ENCODE measurements around the gene OR1F1. TPM values are rescaled to one million over a fixed set of nuclear protein-coding genes. Genes with fewer than 3 reads are reported as not detected.

OR1F1 gene
- total and polyA plus RNA-seq, 2 of the 8 experiments (the other 6 are each of a cell fraction or from before 2014, with no cell fraction given): 0.52 to 1.2 TPM

DNA sequence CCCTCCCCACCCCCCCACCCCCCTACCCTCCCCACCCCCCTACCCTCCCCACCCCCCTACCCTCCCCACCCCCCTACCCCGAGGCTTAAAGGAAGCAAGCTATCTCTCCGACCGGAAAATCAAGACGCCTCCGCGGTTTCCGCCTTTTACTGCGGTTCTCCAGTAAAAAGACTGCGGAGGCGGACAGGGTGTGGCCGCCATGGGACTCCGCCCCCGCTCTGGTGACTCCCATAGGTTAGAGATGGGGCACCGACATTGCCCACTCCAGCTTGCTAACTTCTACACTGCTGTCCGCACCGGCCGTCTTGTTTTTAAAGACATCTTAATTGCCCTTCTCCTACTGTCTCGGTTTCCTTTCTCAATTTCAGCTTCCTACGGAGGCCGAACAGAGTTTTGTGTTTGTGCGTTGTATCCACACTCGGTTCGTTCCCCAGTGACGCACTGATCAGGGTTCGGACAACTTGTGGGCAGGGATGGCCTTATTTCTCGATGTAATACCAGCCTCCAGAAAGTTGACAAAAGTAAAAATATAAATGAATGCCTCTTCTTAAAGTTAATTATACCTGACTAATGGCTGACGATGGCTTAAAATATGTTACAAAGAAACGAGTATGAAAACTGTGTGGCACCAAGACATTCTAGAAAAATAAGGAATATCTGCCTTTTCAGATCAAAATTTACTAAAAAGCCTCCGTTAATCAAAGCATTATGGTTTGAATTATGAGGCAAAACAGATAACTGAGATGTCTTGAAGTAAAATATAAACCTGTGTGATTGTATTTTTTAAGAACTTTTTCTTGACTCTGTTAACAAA is 48.1 kb downstream of the OR1F1 start (continued):
- TF ChIP-seq FOSL1 (IDR thresholded peaks at IDR 0.05; ENCODE audit: insufficient read depth, low read depth, low read length): no peak
- no peak for TF ChIP-seq SP2 (IDR thresholded peaks at IDR 0.05; ENCODE audit: low read length)
- no peak for TF ChIP-seq RNF2 (IDR thresholded peaks at IDR 0.05; ENCODE audit: borderline replicate concordance, low read depth, low read length, missing control alignments, poor library complexity, severe bottlenecking)
- no peak for TF ChIP-seq KDM1A (IDR thresholded peaks at IDR 0.05; ENCODE audit: borderline replicate concordance, low read length)
- no peak for TF ChIP-seq SIN3A (conservative IDR thresholded peaks at IDR 0.05 in 1 of 2, IDR thresholded peaks at IDR 0.05 in 1 of 2; ENCODE audit: low read depth in 1 of 2, low read length in 2 of 2)
